HepG2 (cell line): Measurements from ENCODE around the gene EFL1. TPM values are rescaled to one million over a fixed set of nuclear protein-coding genes. Genes with fewer than 3 reads are reported as not detected.

Experiments
- CCAR2 ChIP-seq: fragments of 200-400 bp; formaldehyde crosslinking; optimal IDR thresholded peaks from 2 replicates; pipeline ENCODE3; 2018; ENCODE audit warnings: low read depth, mild to moderate bottlenecking, low read length, moderate library complexity
- DNMT1 ChIP-seq: sonication (generic); formaldehyde crosslinking; IDR thresholded peaks from 2 replicates; pipeline ENCODE4 v1.5.1; 2020; ENCODE audit warnings: mild to moderate bottlenecking, missing genetic modification reagents
- EP300 ChIP-seq, 3 experiments: sonication (generic) in 1 of 3; formaldehyde crosslinking in 1 of 3; IDR thresholded peaks; 2 replicates each; pipeline versions ENCODE4 v1.5.1 to v1.6.1; 2011 to 2020; ENCODE audit warnings: low read depth in 2 of 3, low read length in 2 of 3, borderline replicate concordance in 1 of 3, improper control_type of control experiment in 1 of 3, mild to moderate bottlenecking in 1 of 3, missing genetic modification reagents in 1 of 3, moderate library complexity in 1 of 3
- GMEB2 ChIP-seq: IDR thresholded peaks from 2 replicates; pipeline ENCODE4 v1.6.1; 2016; ENCODE audit warnings: missing biosample characterization, missing genetic modification reagents, low read depth
- HHEX ChIP-seq: IDR thresholded peaks from 2 replicates; pipeline ENCODE4 v1.6.1; 2016; ENCODE audit warnings: control low read depth
- MZF1 ChIP-seq: sonication (generic); formaldehyde crosslinking; IDR thresholded peaks from 2 replicates; pipeline ENCODE4 v1.8.1; 2023; ENCODE audit warnings: mild to moderate bottlenecking, missing genetic modification reagents, borderline replicate concordance
- PHF20 ChIP-seq: sonication (generic); formaldehyde crosslinking; IDR thresholded peaks from 2 replicates; pipeline ENCODE4 v1.5.0; 2020; ENCODE audit warnings: mild to moderate bottlenecking, missing genetic modification reagents
- POGZ ChIP-seq: sonication (generic); formaldehyde crosslinking; IDR thresholded peaks from 2 replicates; pipeline ENCODE4 v1.4.0; 2020; ENCODE audit warnings: mild to moderate bottlenecking, missing genetic modification reagents
- POLR2G ChIP-seq: fragments of 200-400 bp; formaldehyde crosslinking; IDR thresholded peaks from 2 replicates; pipeline ENCODE4 v1.6.1; 2018; ENCODE audit warnings: mild to moderate bottlenecking, low read depth, low read length, moderate library complexity
- PRPF4 ChIP-seq: fragments of 200-400 bp; formaldehyde crosslinking; IDR thresholded peaks from 2 replicates; pipeline ENCODE4 v1.6.1; 2016; ENCODE audit warnings: low read length, low read depth; ENCODE audit not compliant: poor library complexity, severe bottlenecking
- SMAD9 ChIP-seq: sonication (generic); formaldehyde crosslinking; IDR thresholded peaks from 2 replicates; pipeline ENCODE4 v1.5.1; 2020; ENCODE audit warnings: mild to moderate bottlenecking, missing genetic modification reagents
- TCF12 ChIP-seq, 2 experiments: fragments of 450-650 bp in 1 of 2; sonication (generic) in 1 of 2; formaldehyde crosslinking in 1 of 2; IDR thresholded peaks; 2 replicates each; pipeline versions ENCODE4 v1.6.1 to v1.8.0; 2017 to 2022; ENCODE audit warnings: antibody characterized with exemption in 1 of 2, mild to moderate bottlenecking in 1 of 2, missing genetic modification reagents in 1 of 2, moderate library complexity in 1 of 2
- TGIF2 ChIP-seq: IDR thresholded peaks from 2 replicates; pipeline ENCODE4 v1.6.1; 2016; ENCODE audit warnings: control low read depth, missing compliant biosample characterization
- ZBTB4 ChIP-seq: sonication (generic); formaldehyde crosslinking; IDR thresholded peaks from 2 replicates; pipeline ENCODE4 v1.4.0; 2020; ENCODE audit warnings: missing genetic modification reagents, mild to moderate bottlenecking, borderline replicate concordance
- ZBTB7A ChIP-seq: sonication (generic); formaldehyde crosslinking; IDR thresholded peaks from 2 replicates; pipeline ENCODE4 v1.8.0; 2022; ENCODE audit warnings: mild to moderate bottlenecking, missing genetic modification reagents
- ZNF678 ChIP-seq: sonication (generic); formaldehyde crosslinking; IDR thresholded peaks from 2 replicates; pipeline ENCODE4 v1.4.0; 2020; ENCODE audit warnings: mild to moderate bottlenecking, missing genetic modification reagents
- ZNF749 ChIP-seq: sonication (generic); formaldehyde crosslinking; IDR thresholded peaks from 2 replicates; pipeline ENCODE4 v1.8.0; 2022; ENCODE audit warnings: mild to moderate bottlenecking, missing genetic modification reagents, moderate library complexity, borderline replicate concordance
- ZNF782 ChIP-seq: sonication (generic); formaldehyde crosslinking; IDR thresholded peaks from 2 replicates; pipeline ENCODE4 v1.4.0; 2020; ENCODE audit warnings: missing genetic modification reagents, mild to moderate bottlenecking, borderline replicate concordance
- polyA plus RNA-seq, 8 experiments: library from polyadenylated mRNA; depleted of rRNA in 3 of 8; stranded (reverse) in 7 of 8; unstranded in 1 of 8; fragments of >200 nt; fragmentation: Illumina TruSeq in 4 of 8; extraction: Trizol in 4 of 8; gene quantifications; 2 replicates each; pipeline versions ENCODE4 v1.2.1 to v1.2.3, GENCODE V29; 2011 to 2016; ENCODE audit warnings: low read depth in 4 of 8, missing spikeins in 1 of 8, mixed read lengths in 1 of 8; ENCODE audit not compliant: insufficient read depth in 1 of 8
- total RNA-seq, 5 experiments: library from RNA; depleted of rRNA; stranded (reverse); fragments of >200 nt; fragmentation: Illumina TruSeq; extraction: Trizol; gene quantifications; 2 replicates each; pipeline ENCODE4 v1.2.3, GENCODE V29; 2016; ENCODE audit warnings: low read depth in 1 of 5
- TF ChIP-seq, protein P1 (sequence below): sonication (generic); formaldehyde crosslinking; IDR thresholded peaks from 2 replicates; pipeline ENCODE4 v1.5.0; 2020; ENCODE audit warnings: mild to moderate bottlenecking, missing genetic modification reagents
- TF ChIP-seq, protein P2 (sequence below): IDR thresholded peaks from 2 replicates; pipeline ENCODE4 v1.6.1; 2016; ENCODE audit warnings: low read depth, borderline replicate concordance
- TF ChIP-seq, protein P3 (sequence below): sonication (generic); formaldehyde crosslinking; IDR thresholded peaks from 2 replicates; pipeline ENCODE4 v1.4.0; 2020; ENCODE audit warnings: missing genetic modification reagents

Gene EFL1
- total and polyA plus RNA-seq, 2 of the 13 experiments (the other 11 are each of a cell fraction or from before 2014, with no cell fraction given), result 6.4 to 12.0 TPM

- TF ChIP-seq POLR2G (no peak), ZBTB7A (CRISPR knock-in tag) (no peak), ZNF749 (CRISPR knock-in tag) (no peak), EP300 (IDR thresholded peaks at IDR 0.05; ENCODE audit: low read depth in 2 of 2, low read length in 2 of 2) (peak; percentile 46 to 84; a peak in 2 of 4 replicates), EP300 (CRISPR knock-in tag; IDR thresholded peaks at IDR 0.05; ENCODE audit: borderline replicate concordance) (peak; percentile 51; the same call in 1 of the 2 replicates), PHF20 (CRISPR knock-in tag) (no peak), TGIF2 (no peak), MZF1 (CRISPR knock-in tag) (no peak), GMEB2 (no peak), TCF12 (IDR thresholded peaks at IDR 0.05) (no peak), TCF12 (CRISPR knock-in tag; IDR thresholded peaks at IDR 0.05) (no peak), ZBTB4 (CRISPR knock-in tag) (no peak), SMAD9 (CRISPR knock-in tag) (no peak), POGZ (CRISPR knock-in tag) (no peak), PRPF4 (no peak), CCAR2 (no peak), ZNF678 (CRISPR knock-in tag) (no peak), HHEX (CRISPR knock-in tag) (peak; percentile 99), DNMT1 (no peak), ZNF782 (no peak)
- TF ChIP-seq, protein P1, sequence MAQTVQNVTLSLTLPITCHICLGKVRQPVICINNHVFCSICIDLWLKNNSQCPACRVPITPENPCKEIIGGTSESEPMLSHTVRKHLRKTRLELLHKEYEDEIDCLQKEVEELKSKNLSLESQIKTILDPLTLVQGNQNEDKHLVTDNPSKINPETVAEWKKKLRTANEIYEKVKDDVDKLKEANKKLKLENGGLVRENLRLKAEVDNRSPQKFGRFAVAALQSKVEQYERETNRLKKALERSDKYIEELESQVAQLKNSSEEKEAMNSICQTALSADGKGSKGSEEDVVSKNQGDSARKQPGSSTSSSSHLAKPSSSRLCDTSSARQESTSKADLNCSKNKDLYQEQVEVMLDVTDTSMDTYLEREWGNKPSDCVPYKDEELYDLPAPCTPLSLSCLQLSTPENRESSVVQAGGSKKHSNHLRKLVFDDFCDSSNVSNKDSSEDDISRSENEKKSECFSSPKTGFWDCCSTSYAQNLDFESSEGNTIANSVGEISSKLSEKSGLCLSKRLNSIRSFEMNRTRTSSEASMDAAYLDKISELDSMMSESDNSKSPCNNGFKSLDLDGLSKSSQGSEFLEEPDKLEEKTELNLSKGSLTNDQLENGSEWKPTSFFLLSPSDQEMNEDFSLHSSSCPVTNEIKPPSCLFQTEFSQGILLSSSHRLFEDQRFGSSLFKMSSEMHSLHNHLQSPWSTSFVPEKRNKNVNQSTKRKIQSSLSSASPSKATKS (CRISPR knock-in tag), result no peak
- TF ChIP-seq, protein P2, sequence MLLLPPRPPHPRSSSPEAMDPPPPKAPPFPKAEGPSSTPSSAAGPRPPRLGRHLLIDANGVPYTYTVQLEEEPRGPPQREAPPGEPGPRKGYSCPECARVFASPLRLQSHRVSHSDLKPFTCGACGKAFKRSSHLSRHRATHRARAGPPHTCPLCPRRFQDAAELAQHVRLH (CRISPR knock-in tag), result no peak
- TF ChIP-seq, protein P3, sequence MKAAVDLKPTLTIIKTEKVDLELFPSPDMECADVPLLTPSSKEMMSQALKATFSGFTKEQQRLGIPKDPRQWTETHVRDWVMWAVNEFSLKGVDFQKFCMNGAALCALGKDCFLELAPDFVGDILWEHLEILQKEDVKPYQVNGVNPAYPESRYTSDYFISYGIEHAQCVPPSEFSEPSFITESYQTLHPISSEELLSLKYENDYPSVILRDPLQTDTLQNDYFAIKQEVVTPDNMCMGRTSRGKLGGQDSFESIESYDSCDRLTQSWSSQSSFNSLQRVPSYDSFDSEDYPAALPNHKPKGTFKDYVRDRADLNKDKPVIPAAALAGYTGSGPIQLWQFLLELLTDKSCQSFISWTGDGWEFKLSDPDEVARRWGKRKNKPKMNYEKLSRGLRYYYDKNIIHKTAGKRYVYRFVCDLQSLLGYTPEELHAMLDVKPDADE (CRISPR knock-in tag), result no peak
These were observed 816 bp upstream of the EFL1 start (continued) for GRCh38 chr15:82263350-82263749.
